GM18861 (cell line): ENCODE results near the gene COL4A5.
A peak's percentile ranks its signal among the peaks of the same experiment; 100 is the strongest.

Source experiments
- ATAC-seq: cut with Tn5 transposase; IDR thresholded peaks from one replicate; pipeline ENCODE4 v1.9.1; 2021; ENCODE audit not compliant: unreplicated experiment

Gene COL4A5

GRCh38 chrX:108640817-108641216 is 201.2 kb downstream of the COL4A5 start:
- no peak for ATAC-seq

- ATAC-seq: no peak
Measured at GRCh38 chrX:108641589-108642272, 202.1 kb downstream of the COL4A5 start.

- no peak for ATAC-seq
Measured at GRCh38 chrX:108642273-108642628, 202.6 kb downstream of the COL4A5 start.

- no peak for ATAC-seq
Measured at GRCh38 chrX:108664701-108665100, 225.1 kb downstream of the COL4A5 start.

- ATAC-seq: no peak
Measured at GRCh38 chrX:108666101-108666500, 226.5 kb downstream of the COL4A5 start.

- ATAC-seq: no peak
Measured at GRCh38 chrX:108671526-108671925, 231.9 kb downstream of the COL4A5 start.

GRCh38 chrX:108696690-108697089 is 257.1 kb downstream of the COL4A5 start:
- no peak for ATAC-seq

- peak; percentile 39 for ATAC-seq
Measured at GRCh38 chrX:108699368-108699767, 259.7 kb downstream of the COL4A5 start.

GRCh38 chrX:108701633-108702032 is 262.0 kb downstream of the COL4A5 start:
- peak; percentile 53 for ATAC-seq

GRCh38 chrX:108702530-108702929 is 262.9 kb downstream of the COL4A5 start:
- ATAC-seq: no peak

- ATAC-seq: no peak
Measured at GRCh38 chrX:108704839-108705238, 265.2 kb downstream of the COL4A5 start.

GRCh38 chrX:108712886-108713285 is 273.2 kb downstream of the COL4A5 start:
- ATAC-seq: no peak

GRCh38 chrX:108722561-108722960 is 282.9 kb downstream of the COL4A5 start:
- ATAC-seq: no peak

- ATAC-seq: no peak
Measured at GRCh38 chrX:108726748-108727147, 287.1 kb downstream of the COL4A5 start.

GRCh38 chrX:108731153-108731552 is 291.5 kb downstream of the COL4A5 start:
- no peak for ATAC-seq

- no peak for ATAC-seq
Measured at GRCh38 chrX:108732630-108733321, 293.1 kb downstream of the COL4A5 start.

GRCh38 chrX:108734426-108734825 is 294.8 kb downstream of the COL4A5 start:
- no peak for ATAC-seq

GRCh38 chrX:108735091-108735678 is 295.5 kb downstream of the COL4A5 start:
- ATAC-seq: no peak

- no peak for ATAC-seq
Measured at GRCh38 chrX:108735679-108736508, 296.3 kb downstream of the COL4A5 start.

- ATAC-seq: no peak
Measured at GRCh38 chrX:108736509-108737479, 297.2 kb downstream of the COL4A5 start, which contains the start of gene IRS4. TSS of gene IRS4 (minus strand) at chrX:108736563.
